NCI-H146 treated with DMSO at 0.1 percent for 48 hours (cell line): ENCODE results near the gene PIGT.

ENCODE experiments used
- DNase-seq: peaks from one replicate; lab custom pipeline; 2025; ENCODE audit not compliant: unreplicated experiment; lab: John Stamatoyannopoulos, UW

PIGT gene

DNA sequence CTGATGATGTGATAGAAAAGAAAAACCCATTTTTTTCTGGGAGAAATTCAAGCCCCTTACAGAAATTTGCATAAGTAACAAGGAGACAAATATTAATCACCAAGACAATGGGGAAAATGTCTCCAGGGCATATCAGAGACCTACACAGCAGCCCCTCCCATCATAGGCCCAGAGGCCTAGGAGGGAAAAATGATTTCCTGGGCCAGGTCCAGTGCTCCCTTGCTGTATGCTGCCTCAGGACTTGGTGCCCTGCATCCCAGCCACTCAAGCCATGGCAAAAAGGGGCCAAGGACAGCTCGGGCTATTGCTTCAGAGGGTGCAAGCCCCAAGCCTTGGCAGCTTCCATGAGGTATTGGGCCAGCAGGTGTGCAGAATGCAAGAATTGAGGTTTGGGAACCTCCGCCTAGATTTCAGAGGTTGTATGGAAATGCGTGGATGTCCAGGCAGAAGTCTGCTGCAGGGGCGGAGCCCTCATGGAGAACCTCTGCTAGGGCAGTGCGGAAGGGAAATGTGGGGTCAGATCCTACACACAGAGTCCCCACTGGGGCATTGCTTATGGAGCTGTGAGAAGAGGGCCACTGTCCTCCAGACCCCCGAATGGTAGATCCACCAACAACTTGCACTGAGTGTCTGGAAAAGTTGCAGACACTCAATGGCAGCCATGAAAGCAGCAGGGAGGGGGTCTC is 15.5 kb upstream of the PIGT start:
- DNase-seq: no peak

DNA sequence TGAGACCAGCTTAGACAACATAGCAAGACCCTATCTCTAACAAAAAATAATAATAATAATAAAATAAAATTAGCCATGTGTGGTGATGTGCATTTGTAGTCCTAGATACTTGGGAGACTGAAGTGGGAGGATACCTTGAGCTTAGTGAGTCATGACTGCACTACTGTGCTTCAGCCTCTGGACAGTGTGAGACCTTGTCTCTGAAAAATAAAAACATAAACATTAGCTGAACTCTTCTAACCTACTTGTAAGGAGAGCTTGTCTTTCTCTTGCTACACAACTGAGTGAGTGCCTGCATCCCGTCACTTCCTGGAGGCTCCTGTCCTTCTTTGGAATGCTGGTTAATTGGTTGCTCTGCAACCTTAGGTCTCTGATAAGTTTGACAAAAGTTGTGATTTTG is 13.0 kb upstream of the PIGT start:
- DNase-seq: no peak

DNA sequence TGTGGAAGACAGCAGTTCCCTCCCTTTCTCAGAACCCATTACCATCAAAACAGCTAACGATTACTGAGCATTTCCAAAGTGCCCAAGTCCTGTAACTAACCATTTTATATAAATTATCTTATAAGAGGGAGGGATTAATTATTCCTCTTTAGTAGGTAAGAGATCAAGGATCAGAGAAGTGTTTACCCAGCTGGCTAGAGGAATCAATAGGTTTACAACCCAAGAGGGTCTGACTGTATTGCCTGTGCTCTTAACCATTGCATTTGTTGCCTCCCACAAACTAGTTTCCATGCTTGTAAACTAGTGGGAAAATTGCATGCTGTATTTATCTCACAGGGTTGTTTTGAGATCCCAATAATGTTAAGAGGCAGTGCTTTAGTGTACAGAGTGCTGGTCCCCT is 11.5 kb upstream of the PIGT start:
- peak; percentile 58 for DNase-seq

DNA sequence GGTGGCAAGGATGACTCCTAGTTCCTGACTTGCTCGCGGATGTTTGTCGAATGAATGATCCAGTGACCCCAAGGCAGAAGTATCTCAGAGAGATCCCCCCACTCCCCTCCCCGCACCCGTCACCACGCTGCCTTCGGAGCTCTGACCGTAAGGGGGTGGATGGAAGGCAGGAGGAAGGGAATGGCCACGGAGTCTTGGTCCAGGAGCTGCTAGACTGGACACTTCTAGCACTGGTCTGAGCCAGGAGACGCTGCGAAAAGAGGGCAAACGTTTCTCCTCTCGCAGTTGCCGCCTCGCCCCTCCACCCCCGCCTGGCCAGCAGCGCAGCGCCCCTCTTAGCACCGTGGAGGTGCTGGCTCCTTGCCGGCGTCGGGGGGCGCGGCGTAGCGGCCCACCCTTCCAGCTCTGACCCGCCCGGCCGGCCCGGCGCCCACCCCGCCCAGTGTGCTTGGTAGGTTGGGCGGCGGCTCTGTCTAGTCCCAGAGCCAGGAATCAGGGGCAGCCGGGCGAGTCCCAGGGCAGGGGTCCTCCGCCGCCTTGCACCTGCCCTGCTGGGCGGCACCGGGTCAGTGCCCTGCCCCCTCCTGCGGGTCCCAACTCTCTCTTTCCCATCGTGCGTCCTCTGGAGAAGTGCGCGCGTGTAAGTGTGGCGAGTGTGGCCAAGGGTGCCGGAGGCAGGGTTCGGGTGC is 10.2 kb upstream of the PIGT start:
- DNase-seq: peak; percentile 31

DNA sequence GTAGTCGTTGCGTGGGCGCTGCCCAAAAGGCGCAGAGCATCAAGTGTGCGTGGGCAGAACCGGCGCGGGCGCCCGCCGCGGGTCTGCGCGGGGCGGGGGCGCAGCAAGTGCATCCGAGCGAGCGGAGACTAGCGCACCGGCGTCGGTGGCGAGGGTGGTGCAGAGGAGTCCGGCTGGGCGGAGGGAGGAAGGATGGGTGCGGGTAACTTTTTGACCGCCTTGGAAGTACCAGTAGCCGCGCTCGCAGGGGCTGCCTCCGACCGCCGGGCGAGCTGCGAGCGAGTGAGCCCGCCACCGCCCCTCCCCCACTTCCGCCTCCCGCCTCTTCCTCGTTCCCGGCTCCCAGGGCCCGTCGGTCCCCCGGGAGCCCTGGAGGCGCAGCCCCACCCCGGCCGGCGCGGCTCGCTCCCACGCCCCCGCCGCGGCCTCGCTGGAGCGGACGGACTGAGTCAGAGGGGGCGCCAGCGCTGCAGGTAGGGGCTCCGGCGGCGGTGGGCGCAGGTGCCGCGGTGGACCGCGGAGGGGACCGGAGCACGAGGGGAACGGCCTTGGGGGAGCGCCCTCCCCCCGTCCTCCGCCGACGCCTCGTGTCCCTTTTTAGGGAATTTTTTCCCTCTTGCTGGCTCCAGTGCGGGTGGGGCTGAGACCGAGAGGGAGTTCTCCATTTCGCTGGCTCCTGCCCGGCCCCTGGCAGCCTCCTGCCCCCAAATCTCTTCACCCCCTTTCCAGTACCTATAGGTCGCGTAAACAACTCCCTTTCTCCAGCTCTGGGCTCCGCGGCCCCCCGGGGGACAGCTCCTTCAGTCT is 9.5 kb upstream of the PIGT start:
- DNase-seq: peak; percentile 43

DNA sequence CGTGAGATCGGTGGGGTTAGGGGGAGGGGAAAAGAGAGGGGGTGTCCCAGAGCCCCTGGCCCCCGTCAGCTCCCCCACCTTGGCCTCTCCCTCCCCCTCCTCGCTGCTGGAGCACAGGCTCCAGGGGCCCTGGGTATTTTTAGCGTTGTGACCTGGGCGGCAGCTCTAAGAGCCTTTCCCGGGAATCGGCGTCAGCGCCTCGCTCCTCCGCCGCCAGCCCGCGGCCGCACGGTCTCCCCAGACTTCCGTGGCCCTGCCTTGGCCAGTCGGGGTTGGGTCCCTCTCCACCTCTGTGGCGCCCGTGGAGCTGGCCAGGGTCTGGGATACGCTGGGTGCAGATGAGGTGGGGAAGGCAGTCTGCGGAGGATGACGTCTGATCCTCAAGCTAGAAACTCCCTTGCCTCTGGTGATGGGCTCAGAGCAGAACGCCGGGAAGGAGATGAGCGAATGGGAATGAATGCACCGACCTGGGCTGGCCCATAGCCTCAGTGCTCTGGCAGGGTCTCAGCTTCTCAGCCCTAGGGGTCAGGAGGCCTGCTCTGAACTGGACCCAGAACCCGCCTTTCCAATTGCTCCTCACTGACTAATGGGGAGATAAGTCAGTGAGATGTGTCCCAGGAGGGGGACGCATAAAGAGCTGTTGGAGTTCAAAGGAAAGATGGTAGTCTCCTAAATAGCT is 8.7 kb upstream of the PIGT start:
- no peak for DNase-seq

DNA sequence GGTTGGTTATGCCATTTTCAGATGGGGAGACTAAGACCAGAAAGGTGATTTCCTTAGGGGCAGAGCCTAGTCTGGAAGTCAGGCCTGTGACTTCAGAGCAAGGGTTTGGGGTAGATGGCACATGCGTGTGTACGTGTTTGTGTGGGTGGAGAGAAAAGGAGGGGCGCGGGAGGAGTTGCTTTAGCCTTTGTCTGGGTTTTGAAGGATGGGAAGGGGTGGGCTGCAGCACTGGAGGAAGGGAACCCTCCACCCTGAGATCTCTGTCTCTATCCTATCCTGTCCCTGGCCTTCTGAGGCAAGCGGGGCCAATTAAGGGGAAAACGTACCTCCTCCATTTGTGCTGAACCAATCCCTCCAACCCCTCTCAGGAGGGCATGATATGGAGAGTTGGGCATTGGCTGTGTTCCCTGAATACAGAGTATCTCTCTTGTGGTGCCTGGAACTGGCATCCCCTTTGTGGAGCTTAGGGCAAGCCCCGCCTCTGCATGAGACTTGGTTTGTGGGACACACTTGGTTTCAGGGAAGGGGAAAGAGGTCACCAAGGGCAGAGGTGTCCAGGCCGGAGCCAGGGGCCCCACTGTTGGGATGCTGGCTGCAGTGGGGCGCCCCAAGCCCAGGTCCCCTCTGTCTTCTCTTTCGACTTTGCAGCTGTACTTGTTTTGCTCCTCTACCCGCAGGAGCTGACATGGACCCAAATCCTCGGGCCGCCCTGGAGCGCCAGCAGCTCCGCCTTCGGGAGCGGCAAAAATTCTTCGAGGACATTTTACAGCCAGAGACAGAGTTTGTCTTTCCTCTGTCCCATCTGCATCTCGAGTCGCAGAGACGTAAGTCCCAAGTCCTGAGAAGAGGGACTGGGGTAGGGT is 7.9 kb upstream of the PIGT start, which contains the start of gene DBNDD2:
Gene DBNDD2, plus strand, starts transcription at position 507 of the 863 bp plus-strand sequence. Its CDS starts 179 bp downstream, at position 686.
- no peak for DNase-seq

DNA sequence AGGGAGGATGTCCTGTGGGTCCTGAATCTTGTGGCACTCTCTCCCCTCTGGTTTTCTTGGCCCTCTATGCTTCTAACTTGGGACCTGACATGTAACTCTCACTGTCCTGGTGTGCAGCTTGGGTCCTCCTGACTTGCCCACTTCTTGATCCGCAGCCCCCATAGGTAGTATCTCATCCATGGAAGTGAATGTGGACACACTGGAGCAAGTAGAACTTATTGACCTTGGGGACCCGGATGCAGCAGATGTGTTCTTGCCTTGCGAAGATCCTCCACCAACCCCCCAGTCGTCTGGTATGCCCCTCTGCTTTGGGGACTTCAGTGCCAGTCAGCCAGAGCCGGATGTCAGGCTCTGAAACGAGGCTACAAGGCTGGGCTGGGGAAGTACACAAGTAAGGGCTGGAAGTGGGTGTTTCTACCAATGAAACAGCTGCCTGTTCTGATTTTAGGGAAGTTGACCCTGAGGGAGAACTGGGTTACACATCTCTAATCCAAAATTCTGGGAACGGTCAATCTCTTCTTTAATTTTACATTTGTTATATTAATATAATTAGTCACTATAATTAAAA is 7.2 kb upstream of the PIGT start:
- no peak for DNase-seq

DNA sequence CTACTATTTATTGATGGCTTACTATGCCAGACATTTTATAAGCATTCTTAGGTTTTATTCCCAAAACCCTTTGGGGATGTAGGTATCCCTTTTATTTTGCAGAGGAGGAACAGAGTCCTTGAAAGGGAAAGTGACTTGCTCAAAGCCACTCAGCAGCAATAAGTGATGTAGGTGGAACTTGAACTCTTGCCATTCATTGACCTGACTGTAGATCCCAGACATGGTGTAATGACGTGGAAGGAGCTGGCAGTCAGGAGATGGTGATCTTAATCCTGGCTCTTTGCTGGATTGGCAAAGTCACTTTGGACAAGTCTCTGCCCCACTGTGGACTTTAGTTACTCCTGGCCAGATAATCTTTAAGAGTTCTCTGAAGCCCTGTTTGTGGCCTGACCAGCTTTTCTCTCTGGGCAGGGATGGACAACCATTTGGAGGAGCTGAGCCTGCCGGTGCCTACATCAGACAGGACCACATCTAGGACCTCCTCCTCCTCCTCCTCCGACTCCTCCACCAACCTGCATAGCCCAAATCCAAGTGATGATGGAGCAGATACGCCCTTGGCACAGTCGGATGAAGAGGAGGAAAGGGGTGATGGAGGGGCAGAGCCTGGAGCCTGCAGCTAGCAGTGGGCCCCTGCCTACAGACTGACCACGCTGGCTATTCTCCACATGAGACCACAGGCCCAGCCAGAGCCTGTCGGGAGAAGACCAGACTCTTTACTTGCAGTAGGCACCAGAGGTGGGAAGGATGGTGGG is 6.2 kb upstream of the PIGT start:
- DNase-seq: no peak

DNA sequence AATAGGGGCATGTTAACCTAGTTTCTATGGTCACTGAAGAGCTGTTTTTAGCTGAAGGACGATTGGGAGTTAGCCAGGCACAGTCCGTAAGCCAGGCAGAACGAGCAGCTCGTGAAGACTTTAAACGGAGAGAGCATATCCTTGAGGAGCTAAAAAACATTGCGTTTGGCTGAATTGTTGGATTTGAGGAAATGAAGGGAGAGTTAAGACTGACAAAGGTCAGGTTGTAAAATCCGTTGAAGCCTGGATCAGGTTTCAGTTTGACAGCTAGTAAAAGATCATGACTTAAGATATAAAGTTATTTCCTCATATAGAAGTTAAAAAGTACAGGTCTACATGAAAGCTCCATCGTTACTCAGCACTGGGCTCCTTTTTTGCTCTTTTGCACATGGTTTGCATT is 5.1 kb upstream of the PIGT start:
- no peak for DNase-seq

DNA sequence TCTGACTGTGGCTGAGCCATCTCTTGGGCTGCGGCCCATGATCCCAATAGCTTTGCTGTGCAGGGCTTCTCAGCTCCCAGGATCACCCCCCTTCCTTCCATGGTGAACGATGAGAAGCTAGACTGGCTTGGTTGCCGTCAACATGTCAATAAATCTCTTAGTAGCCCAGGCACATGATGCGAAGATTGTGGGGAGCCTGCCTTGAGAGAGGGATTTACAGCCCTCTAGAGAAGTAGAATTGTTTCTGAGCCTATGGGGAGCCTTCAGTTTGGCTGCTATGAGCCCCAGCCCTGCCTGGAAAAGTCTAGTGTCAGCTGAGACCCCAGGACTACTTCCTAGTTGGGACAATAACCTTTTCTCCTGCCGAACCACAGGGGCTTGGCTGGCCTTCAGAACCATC is 3.3 kb upstream of the PIGT start:
- no peak for DNase-seq

DNA sequence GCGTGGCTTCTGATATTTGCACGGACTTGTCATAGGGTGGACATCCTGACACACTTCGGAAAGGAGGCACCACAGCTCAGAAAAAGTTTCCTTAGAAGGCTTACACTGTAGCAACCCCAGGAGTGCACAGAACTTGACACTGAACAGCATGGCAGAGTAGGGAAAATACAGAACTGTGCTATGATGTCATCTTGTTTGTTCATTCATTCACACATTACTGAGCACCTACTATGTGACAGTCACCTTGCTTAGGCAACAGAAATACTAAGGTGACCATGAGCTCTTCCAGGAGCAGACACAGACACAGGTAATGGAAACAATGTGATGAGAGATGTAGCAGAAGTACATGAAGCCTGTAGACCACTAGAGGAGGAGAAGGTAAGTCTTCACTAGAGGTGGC is 2.5 kb upstream of the PIGT start:
- DNase-seq: no peak

DNA sequence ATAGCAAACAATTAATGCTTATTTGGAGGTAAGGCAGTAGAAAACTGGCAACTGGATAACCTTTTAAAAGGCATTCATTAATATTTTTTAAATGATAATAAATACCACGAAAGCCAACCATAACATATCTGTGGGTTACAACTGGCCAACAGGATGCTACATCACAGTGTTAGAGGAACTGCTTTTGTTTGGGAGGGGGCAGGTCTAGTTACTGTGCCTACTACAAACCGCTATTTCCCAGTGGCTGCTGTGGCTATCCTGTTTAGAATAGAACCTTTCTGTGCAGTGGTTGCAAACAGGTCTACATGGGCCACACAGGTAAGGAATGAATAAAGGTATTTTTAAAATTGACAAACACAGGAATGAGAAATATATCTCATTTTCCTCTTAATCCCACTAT is 976 bp downstream of the PIGT start:
- DNase-seq: no peak

DNA sequence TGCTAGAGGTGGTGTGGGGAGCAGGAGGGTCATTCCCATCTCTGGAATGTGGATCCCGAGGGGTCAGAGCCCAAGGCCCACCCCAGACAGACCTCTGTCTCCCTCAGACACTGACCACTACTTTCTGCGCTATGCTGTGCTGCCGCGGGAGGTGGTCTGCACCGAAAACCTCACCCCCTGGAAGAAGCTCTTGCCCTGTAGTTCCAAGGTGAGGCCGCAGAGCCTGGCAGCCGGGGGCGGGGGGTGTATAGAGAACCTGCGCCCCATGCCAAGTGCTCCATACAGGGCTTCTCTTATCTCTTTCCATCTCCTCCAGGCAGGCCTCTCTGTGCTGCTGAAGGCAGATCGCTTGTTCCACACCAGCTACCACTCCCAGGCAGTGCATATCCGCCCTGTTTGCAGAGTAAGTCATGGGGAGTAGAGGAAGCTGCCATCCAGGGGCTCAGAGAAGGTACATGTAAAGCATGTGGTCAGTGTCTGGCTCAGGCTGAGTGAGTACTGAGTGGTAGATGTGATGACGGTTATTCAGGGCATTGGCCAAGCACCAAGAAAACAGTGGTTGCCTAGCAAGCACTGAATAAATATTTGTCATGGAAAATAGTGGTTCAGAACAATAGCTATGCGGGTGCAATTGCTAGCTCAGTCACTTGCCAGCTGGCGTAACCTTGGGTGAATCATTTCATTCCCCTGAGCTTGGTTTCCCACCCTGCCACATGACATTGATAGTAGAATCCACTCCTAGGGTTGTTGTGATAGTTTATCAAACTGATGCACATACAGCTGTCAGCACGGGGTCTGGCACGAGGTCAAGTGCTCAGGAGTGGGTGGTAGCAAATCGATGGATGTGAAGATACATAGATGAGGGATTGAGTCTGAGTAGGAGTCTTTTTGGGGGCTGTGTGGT is 3.5 kb downstream of the PIGT start:
- DNase-seq: peak; percentile 97

DNA sequence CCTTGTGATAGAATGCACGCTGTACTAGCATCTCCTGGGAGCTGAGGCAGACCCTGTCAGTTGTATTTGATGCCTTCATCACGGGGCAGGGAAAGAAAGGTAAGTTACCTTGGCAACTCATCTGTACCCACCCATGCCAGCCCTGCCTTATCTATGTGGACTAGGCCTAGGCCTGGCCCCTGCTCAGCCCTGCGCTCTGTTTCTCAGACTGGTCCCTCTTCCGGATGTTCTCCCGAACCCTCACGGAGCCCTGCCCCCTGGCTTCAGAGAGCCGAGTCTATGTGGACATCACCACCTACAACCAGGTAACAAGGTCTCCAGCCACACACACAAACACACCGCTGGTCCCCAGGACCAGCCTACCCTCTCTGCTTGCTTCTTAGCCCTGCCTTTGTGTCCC is 4.2 kb downstream of the PIGT start:
- DNase-seq: no peak

DNA sequence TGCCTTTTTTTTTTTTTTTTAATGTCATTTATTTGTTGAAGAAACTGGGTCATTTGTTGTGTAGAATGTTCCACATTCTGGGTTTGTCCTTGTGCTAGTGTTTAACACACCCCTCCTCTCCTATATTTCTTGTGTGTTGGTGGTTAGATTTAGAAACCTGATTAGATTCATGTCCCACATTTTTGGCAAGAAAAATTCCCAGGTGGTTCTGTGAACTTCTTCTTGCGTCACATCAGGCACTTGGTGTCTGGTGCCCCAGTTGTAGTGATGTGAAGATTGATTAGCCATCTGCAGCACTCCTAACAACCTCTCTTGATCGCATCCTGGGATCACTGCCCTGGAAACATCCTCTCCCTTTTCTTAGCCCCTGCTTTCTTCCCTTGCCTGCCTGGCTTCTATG is 7.8 kb downstream of the PIGT start:
- no peak for DNase-seq

DNA sequence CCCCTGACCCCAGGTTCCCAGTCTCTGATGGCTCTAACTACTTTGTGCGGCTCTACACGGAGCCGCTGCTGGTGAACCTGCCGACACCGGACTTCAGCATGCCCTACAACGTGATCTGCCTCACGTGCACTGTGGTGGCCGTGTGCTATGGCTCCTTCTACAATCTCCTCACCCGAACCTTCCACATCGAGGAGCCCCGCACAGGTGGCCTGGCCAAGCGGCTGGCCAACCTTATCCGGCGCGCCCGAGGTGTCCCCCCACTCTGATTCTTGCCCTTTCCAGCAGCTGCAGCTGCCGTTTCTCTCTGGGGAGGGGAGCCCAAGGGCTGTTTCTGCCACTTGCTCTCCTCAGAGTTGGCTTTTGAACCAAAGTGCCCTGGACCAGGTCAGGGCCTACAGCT is 9.6 kb downstream of the PIGT start:
- no peak for DNase-seq

DNA sequence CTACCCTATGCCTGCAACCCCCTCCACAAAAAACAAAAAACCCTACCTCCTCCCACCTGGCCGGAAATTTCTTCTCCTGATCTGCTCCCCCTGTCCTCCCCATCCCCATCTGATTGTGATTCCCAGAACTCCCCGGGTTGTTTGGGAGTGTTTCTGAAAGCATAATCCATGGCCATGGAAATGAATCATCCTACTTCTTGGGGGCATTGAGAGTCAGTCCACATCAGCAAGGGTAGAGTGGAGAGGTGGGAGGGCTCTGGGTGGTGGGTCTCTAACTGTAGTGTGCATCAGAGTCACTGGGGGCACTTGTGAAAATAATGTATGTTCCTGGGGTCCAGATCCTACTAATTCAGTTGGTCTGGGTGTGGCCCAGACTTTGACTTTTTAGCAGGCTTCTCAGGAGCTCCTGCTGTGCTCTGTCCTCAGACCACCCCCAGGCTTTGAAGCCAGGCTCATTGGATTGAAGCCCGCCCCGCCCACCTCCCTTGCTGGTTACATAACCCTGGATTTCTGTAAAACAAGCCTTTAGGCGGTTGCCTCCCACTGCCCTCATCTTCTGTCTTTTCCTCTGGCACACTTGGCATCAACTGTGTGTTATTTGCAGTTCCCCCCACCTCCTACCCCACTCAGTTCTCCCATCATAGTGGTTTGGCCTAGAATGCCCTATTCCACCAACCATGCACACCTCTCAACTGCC is 10.5 kb downstream of the PIGT start:
- DNase-seq: no peak
